Measurements from ENCODE around the gene ELMO1.

The ELMO1 gene

DNA sequence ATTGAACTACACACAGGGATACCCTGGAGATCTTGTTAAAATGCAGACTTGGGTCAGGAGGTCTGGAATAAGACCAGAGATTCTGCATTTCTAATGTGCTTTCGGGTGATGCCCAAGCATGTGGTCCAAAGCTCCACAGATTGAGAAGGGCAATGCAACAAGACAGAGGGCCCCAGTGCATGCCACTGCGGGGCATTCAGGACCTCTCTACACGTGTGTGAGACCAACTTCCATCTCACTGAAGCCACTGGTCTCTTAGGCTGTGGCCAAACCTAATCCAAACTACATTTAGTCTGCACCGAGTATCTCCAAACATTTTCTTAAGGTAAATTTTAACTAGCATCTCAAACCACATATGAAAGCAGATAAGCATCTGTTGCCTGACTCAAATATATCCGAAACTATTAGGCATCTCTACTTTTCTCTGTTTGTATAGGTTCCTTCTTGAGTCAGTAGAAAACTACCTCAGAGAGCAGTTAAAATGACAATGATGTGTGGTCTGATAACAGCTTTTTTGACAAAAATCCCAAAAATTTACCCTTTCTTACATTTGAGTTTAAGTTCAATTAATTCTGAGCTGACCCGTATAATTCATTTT, 107.5 kb downstream of the ELMO1 start:
- no peak for DNase-seq

DNA sequence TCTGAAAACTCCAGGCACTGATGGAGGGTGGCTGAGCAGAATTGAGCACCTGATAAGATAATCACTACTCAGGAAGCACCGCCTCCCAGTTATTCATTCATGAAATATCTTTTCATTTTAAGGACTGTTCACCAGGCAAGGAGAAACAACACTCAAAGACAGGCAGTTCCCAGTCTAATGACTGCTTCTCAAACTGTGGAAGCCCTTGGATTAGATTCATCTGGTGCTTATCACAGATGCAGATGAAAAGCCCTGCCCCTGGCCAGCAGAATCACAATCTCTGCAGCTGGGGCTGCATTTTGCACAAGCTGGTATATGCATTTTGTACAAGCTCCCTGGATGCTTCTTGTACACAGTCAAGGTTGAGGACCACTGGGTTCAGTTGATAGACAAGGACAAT, 109.7 kb downstream of the ELMO1 start:
- no peak for DNase-seq

DNA sequence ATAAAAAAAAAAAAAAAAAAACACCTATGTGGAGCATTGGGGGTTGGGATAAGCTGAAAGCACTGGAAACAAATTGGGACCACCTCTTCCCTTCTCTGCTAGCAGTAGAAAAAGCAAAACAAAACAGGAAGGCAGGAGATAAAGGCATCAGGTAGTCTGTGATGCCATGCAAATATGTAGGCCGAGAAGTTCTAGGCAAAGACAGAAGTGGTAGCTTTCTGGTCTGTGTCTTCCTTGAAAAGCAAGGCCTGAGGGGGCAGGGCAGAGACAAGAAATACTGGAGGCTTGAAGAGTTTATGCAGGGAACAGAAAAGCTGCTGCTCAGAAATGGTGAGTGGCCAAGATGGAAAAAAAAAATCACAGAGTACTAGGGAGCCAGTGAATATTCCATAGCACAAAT, 111.1 kb downstream of the ELMO1 start:
- no peak for DNase-seq

DNA sequence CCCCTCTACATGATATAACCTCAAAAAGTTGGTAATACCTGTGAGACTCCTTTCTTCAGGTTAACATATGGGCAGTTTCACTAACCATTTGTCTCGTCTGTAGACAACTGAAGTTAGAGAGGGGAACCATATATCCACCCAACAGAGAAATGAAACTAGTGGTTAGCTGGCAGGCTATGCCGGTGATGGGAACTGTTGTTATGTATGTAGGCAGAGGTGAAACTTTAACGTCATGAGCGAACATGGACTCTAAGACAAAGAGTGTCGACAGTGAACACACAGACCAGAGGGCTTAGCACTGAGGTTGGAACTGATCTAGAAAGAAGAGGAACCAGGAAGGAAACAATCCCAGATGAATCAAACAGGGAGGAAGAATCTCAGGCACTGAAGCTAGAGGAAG, 112.4 kb downstream of the ELMO1 start:
- DNase-seq, result no peak

DNA sequence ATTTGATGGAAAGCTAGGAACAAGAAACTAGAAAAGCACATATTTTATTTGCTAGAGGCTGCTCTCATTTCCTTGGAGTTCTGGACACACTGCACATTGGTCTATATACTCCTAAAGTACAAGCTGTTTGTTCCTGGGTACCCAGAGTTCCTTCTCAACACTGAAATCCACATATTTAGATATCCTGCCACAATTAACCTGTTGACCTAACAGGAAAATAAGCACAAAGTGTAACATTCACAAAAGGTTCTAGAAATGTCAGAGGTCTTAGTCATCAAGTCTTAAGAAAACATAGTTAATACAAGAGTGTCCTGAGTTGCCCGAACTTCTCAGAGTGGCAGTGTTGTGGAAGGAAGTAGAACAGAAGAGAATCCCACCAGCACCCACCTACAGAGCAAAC, 115.6 kb downstream of the ELMO1 start:
- DNase-seq, result no peak

DNA sequence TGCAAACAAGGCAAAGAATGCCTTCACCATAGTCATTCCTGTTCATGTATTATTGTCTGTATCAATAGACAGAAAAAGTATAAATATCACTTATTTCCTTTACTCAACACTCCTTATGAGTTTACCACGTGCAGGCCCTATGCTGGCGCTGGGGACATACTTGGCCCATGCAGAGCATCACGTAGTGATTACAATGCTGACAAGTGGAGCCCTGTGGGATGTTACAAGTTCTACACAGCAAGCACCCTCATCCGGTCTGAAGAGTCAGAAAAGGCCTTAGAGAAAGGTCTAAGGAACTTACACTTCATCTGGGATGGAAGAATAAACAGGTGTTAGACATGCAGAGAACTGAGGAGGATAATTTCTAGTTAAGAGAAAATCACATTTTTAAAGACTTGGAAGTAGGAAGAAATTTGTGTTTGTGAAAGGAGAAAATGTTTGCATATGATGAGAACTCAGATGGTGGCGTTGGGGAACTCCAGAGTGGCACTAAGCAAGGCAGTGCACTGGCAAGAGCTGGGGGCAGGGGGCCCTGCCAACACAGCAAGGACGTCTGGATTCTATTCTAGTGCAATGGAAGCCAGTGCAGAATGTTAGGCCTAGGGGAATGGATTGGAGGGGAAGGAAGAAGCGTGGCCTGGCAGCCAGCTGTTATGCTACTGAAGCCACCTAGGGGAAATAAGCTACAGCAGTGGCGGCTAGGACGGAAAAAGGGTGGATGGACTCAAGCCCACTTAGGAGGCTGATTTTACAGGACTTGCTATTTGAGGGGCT, 116.2 kb downstream of the ELMO1 start:
- no peak for DNase-seq

DNA sequence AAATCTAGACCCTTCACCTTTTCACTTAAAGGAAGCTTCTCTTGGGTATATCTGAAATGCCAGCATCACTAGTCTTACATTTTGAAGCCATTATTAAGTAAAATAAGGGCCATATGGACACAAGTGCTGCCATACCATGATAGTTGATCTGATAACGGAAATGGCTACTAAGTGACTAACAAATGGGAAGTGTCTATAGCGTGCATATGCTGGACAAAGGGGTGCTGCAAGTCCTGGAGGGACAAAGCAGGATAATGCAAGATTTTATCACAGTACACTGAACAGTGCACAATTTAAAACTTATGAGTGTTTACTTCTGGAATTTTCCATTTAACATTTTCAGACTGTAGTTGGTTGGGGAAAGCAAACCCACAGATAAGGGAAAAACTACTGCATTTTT, 117.9 kb downstream of the ELMO1 start:
- DNase-seq, result no peak

DNA sequence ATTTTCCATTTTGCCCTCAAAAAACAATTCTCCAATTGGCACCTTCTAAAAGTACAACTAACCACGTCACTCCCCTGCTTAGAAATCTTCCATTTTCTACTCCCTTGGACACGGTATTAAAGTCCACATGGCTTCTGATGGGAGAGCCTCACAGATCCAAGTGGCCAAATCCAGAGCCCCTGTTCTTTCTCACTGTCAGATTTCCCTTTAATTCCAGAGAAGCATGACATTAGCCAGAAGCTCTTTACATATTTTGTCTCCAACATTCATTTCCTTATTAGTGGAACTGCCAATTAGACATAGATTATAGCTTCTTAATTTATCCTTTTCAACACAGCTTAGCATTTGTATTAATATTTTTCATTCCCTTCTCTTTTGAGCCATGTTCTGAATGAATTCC, 118.7 kb downstream of the ELMO1 start:
- DNase-seq, result no peak

DNA sequence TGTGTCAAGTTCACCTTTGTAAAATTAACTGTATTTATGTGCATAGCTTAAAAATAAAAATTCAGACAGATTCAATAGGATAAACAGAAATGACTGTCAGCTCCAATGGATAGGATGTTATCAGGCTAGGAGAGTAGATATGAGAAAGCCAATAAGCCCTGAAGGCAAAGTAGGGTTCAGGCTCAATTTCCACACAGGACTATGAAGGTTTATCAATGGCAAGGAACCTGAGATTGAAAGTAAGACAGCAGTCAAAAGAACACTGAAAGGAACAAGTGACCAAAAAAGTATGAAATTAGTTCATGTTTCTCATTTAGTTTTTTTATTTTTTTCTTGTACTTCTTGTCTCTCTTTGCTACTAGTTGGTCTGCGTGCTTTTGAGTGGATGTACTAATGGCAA, 121.4 kb downstream of the ELMO1 start:
- DNase-seq, result no peak

DNA sequence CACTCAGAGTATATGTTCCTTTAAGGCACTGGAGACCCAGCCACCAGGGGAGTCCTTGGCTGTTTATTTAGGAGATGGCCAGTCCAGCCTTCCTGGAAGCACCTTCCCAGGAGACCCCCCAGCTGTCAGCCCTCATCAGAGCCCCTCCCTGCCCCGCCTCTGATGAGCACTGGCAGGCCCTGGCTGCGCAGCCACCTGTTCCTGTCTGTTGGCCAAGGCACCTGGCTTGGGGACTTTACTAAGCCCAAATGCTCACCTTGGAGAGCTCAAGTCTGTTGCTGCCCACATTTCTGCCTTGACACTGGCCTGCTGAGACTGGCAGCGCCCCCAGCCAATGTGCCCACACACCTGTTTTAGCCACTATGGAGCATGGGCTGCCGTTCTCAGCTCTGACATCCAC, 124.7 kb downstream of the ELMO1 start:
- DNase-seq, result no peak

DNA sequence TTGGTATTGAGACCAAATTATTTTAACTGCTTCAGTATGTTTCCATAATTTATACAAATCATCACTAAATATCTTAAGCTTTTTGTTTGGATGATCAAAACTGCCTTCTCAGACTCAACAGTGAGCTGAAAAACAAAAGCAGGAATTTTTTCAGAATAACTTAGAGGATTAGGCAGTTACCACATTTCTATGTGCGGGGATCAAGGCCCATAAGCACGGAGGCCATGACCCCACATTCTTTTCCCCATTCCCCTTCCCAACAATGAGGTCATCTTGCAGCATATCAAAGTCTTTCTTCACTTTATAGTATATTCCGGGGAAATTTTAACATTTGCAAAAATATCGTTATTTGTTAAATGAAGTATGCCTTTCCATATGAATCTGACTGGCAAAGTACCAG, 125.8 kb downstream of the ELMO1 start:
- no peak for DNase-seq

DNA sequence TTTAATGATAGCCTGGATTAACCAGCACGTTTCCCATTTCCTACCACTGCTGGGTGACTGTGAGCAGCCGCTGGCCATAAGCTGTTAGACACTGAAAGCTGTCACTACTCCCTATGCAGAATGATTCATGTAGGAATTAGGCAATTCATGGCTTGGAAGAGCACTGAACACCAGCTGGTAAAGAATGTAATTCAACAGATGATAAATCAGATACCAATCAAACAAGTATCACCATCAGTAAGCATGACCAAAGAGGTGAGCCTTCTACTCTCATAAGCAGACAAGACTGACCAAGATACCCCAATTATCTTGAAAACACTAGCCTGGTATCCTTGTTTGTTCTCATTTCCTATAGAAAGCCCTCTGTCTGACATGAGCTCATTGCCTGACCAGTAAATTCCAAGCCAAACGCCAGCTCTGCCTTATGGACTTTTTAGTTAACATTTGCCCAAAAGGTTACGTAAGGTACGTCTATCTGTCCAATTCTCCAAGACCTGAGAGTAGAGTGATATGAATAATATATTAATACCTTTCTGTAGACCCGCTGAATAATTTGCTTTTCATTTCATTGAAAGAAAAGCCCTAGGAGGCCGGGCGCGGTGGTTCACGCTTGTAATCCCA, 127.7 kb downstream of the ELMO1 start:
- no peak for DNase-seq

DNA sequence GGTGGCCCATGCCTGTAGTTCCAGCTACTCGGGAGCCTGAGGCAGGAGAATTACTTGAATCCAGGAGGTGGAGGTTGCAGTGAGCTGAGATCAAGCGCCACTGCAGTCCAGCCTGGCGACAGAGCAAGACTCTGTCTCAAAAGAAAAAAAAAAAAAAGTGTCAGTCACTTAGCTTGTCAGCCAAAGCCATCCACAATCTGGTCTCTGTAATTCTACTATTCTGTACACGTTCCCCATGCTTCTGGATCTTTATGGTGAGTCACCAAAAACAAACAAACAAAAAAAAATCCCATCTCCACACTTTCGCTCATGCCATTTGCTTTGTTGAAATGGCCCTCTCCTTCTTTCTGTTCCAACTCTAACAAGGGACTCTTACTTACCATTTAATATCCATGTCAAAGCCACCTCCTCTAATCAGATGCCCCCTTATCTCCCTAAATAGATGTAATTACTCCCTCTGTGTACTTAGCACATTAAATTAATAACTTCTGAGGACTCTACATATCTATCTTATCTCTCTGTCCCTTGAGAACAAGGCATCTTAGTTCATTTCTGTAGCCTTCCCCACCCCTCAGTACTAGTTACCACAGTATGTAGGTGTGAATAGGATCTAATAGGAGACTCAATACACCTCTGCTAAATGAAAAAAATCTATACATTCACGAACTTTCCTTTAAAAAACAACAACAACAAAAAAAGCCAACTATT, 128.4 kb downstream of the ELMO1 start:
- DNase-seq, result no peak

DNA sequence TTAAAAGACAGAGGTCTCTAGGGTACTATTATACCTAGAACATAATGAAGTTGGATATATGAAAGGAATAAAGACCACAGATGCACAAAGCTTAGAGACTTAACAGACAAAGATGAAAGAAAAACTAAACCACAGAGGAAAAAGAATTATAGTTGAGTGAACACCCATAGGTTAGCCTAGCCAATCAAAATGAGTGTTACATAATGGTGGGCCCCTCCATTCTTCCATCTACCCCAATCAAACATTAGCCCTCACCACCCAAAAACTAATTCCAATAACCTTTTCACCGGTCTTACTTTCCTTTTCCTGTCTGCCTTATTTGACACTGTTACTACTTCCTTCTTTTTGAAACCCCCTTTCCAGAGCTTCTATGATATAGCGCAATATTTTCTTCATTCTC, 130.1 kb downstream of the ELMO1 start:
- DNase-seq, result no peak

DNA sequence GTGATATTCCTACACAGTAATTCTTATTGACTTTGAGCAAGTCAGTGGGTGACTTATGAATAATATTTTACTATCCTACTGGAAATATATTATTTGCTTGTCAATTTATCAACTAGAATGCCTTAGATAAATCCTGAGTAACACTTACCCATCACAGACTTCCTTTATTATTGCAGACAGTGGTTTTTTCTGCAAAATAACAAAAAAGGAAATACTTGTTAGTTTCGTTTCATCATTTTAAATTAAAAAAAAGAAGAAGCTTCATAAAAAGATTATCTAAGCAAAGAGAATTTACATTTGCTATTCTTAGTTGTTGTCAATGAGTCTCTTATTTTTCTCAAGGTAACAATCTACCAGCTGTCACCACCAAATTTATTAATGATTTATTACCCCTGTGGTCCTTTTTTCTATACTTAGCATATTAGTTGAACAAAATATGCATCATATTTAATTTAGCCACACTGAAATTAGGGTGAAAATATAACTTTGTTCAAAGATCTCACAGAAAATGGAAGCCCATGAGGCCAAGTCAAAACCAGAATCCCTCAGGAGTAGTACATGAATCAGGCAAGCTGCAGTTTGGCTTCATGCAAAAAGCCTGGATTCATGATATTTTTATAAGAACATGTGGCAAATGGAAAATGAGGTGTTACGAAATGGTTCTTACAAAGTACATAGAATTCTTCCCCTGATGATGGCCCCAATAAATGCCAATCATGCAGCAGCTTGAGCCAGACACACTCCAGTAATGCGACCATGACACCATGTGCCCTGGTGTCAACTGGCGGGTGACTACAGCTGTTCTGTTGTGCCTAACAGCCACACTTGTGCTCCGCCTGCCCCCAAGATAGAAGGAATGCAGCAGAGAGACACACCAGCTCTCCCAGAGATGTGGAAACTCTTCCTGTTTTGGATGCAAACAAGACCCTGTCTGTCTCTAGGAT, 132.6 kb downstream of the ELMO1 start:
- DNase-seq, result no peak

DNA sequence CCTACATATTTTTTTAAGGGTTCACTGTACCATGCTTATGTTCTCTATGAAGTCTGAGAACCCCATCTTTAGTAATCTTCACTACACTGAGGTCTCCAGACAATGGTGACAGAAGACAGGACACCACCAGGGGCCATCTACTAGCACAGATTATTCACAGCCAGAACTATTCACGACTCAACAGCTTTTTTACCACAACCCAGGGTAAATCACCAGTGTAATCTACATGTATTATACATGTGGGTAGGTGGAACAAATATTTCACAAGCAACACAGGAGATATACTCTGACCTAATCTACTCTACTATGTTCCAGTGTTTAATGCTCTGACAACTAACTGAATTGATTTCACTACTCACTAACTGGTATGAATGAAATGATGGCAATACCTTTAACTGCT, 136.1 kb downstream of the ELMO1 start:
- no peak for DNase-seq

DNA sequence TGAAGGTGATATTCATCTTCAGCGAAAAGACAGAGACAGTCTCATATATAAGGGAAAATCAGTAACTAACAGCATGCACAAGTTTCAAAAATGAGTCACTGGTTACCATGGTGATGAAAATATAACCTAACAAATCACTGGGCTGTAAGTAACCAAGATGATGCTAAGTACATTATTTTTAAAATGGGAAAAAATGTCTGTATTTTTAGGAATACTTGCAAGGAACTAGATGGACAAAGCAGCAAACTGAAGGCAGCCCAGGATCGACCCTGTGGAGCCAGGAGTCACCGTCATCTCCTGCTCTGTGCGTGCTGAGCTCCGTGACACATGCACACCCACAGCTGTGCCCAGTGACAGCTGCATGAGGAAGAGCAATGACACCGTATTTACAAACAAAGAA, 137.3 kb downstream of the ELMO1 start:
- no peak for DNase-seq

DNA sequence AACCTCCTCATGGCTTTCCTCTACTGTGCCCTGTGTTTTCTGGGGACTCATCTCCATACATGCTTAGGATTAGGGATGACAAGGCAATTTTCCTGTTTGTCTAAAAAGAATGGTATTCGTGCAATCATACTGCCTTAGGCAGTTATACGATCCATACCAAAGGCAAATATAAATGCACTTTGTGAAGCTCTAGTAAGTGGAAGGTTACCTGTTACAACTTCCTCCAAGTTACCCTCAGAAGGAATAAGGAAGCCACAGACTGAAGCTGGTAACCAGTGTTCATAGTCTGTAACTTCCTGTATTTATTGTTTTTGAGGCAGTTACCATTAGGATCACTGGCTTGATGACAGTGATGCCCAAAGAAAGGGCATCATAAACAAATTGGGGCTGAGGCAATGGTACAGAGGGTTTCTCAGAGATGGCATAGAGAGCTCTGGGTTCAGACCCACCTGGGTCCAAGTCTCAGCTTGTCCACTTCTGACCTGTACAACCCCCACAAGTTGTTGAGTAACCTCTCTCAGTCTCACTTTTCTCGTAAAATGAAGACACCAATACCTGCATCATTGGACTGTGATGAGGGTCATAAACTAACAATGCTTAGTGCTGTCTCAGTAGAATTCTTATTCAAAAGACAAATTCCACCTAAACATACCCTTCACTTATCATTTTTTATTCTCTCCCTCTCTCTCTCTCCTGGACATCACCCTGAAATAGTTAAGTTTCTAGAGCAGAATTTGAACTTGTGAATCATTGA, 138.2 kb downstream of the ELMO1 start:
- no peak for DNase-seq

DNA sequence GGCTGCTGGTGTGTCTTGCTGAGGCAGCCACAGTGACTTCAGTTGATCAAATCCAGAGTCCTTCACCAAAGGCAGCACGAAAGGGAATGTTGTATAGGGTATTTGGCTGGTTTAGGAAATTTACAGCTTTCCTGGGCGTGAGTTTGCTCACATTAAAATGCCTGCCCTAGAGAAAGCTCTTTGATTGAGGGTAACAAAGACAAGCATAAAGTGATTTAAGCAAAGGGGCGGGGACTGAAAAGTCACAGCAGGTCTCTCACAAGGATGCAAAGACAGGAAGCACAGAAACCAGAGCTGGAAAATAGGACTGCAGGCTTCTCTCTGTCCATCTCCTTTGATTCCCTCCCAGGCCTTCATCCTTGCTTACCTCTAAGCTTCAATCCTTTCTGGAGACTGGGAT, 139.2 kb downstream of the ELMO1 start:
- no peak for DNase-seq

DNA sequence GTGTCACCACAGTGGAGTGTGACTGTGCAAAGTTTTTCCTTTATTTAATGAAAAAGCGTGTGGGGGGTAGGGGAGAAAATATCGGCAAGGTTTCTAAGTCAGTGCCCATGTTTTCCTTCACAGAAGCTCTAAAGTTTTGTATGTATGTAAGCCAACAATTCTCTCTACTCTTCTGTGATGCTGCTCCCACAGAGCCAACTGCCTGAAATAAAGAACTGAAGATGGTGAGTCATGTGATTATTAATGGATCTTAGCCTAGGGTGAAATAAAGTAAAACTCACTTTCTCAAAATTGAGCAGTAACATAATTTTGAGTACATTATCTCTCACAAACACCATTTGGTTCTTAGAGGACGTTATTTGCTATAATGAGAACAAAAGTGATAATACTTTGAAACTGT, 143.7 kb downstream of the ELMO1 start:
- no peak for DNase-seq

DNA sequence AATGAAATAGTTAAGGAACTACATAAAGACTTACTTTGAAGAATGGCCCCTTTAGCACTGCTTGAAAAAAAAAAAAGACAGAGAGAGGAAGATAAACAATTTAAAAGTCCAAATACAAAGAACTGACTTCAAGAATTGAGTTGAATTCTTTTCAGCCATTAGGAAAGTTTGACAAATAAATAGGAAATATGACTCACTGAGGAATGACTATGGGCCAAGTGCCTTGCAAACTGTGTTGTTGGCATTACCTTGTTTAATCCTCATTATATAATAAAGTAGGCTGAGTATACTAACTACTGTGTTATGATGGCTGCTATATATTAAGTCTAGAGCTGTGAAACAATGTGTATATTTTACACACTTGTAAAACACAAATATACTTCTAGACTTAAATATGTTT, 151.1 kb downstream of the ELMO1 start:
- no peak for DNase-seq

DNA sequence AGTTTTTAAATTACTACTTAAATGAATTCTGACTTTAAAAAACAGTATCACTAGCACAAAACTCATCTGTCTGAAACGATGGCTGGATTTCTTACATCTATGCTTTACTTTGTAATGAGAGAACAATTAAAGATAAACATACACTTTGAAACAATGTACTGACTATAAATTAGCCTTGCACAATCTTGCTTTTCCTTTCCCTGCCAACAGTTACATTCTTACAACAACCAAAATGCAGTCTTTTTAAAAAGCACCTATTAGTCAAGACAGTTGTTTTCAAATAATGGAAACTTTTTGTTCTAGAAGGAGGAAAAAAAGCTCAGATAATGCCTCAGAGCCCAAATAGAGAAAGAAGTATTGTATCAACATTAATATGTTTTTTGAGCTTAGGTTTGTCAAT, 153.3 kb downstream of the ELMO1 start:
- DNase-seq, result no peak
